Measurements from ENCODE around the gene TWIST2. TPM values are rescaled to one million over a fixed set of nuclear protein-coding genes. Genes with fewer than 3 reads are reported as not detected.
A peak's percentile ranks its signal among the peaks of the same experiment; 100 is the strongest.

The TWIST2 gene
- total RNA-seq, 4 donors from 2014 or later: 90.8 to 141 (median 116) TPM

DNA sequence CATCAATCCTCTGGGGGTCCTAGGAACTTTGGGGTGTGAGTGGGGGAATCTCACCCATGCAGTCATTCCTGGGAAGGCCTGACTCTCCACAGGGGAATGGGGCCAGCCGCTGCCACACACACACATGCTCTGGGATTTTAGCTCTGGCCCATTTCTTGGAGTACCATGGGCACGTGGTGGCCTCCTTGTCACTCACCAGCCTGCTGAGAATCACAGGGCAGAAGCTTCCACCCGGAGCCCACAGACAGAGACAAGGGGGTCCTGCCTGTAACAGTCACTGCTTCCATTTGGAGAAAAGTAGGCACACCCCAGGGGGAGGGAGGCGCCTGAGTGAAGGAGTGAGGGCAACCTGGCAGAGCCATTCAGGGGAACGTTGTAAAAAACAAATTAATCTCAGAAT is 48.8 kb downstream of the TWIST2 start:
- DNase-seq (ENCODE audit: low spot score) (no peak), ATAC-seq (ENCODE audit: low FRiP score) (no peak)
- TF ChIP-seq, protein P1, sequence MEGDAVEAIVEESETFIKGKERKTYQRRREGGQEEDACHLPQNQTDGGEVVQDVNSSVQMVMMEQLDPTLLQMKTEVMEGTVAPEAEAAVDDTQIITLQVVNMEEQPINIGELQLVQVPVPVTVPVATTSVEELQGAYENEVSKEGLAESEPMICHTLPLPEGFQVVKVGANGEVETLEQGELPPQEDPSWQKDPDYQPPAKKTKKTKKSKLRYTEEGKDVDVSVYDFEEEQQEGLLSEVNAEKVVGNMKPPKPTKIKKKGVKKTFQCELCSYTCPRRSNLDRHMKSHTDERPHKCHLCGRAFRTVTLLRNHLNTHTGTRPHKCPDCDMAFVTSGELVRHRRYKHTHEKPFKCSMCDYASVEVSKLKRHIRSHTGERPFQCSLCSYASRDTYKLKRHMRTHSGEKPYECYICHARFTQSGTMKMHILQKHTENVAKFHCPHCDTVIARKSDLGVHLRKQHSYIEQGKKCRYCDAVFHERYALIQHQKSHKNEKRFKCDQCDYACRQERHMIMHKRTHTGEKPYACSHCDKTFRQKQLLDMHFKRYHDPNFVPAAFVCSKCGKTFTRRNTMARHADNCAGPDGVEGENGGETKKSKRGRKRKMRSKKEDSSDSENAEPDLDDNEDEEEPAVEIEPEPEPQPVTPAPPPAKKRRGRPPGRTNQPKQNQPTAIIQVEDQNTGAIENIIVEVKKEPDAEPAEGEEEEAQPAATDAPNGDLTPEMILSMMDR (IDR thresholded peaks at IDR 0.05): no peak

DNA sequence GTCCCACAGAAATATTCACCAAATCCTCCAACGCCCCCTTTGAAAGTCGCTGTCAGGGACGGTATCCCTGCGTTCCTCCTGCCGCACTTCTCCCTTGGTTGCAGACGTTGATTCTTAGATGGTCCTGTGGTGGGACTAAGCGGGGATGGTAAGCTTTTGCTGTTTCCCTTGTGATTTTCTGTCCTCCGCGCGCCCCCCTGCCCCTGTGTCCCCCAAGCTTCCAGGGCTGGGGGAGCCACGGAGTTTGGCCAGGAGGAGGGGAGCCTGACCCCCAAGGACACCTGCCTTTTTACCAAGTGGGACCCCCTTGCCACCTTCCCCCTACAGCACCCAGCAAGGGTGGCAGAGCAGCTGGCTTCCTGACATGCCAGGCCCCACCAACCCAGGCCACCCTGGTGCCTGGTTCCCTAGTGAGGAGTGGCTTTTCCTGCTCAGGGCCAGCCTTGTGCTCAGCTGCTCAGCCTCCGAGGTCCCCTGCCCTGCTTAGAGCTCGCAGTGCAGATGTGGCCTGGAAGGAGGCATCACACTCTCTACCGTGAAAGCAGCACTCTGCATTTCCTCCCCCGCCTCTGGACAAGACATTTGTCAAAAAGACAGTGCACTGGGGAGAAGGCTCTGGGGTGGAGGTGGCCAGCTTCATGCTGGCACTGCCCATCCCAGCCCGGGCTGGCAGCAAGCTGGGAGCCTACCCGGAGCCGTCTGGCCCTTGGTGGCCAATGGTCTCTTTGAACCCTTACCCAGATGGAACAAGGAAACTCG is 49.4 kb downstream of the TWIST2 start:
- TF ChIP-seq, protein P1 (IDR thresholded peaks at IDR 0.05): no peak
- no peak for ATAC-seq (ENCODE audit: low FRiP score)

DNA sequence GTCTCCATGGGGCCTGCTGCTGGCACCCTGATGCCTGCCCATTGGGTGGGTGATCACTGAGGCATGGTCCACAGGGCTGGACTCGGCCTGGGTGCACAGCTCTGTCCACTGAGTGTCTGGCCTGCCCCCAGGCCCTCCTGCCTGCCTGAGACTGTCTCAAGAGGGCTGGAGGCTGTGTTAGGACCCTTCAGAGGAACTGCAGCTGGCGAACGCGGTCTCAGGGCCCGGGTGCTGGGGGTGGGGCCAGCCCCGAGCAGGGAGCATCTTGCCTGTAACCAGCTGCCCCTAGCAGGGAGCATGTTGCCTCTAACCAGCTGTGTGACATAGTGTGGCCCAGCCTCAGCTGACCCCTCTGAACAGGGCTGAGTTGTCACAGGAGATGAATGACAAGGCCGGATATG is 50.0 kb downstream of the TWIST2 start:
- ATAC-seq (ENCODE audit: low FRiP score) (peak; percentile 10), DNase-seq (ENCODE audit: low spot score) (no peak)
- TF ChIP-seq, protein P1 (IDR thresholded peaks at IDR 0.05): no peak

More for the DNA sequence above, 49.4 kb downstream of the TWIST2 start:
- DNase-seq (ENCODE audit: low spot score): no peak

DNA sequence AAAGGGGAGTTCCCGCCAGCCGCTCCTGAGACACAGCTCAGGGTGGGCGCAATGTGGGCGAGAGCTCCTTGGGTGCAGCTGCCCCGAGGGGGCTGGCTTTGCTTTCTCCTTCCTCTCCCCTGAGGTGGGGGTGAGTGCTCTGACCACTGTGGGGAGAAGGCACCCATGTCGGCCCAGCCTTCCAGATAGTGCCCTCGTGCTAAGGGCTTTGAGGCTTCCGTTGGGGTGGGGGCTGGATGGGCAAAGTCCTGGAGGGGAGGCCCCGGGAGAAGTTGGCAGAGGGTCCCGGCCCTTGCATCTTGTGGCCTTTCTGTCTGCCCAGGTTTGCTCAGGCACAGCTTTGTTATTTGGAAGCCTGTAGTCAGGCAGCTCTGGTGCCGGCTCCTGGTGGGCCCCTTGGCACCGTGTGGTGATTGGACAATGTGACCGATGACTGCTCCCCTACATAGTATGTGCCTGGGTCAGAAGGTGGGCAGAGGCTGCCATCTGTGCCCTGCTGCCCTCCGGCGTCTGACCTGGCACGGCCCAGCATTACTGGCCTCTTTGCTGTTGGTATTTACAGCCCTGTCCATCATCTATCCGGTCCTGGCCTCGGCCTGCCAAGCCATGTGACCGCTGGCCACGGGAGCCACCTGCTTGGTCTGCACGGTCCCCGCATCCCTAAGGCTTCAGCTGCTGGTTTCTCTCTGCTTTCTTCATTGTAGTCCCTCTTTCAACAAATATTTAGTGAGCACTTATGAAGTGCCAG is 50.8 kb downstream of the TWIST2 start:
- TF ChIP-seq, protein P1 (IDR thresholded peaks at IDR 0.05): no peak
- ATAC-seq (ENCODE audit: low FRiP score): no peak
- no peak for DNase-seq (ENCODE audit: low spot score)

DNA sequence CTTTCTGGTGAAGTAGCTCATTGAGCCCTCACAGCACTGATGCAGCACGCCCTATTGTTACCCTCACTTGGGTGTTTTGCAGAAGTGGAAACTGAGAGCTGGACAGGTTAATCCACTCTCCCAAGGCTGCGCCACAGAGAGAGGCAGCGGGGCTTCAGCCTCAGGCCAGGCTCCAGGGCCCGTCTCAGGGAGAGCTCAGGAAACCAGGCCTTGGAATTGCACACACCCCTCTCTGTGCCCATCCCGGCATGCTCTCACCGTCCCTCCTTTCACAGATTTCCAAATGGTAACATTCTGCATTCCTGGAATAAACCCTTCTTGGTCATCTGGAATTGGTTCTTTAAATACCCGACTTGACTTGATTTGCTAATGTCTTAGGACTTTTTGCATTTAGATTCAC is 51.5 kb downstream of the TWIST2 start:
- TF ChIP-seq, protein P1 (IDR thresholded peaks at IDR 0.05): no peak
- ATAC-seq (ENCODE audit: low FRiP score): no peak
- DNase-seq (ENCODE audit: low spot score): no peak

DNA sequence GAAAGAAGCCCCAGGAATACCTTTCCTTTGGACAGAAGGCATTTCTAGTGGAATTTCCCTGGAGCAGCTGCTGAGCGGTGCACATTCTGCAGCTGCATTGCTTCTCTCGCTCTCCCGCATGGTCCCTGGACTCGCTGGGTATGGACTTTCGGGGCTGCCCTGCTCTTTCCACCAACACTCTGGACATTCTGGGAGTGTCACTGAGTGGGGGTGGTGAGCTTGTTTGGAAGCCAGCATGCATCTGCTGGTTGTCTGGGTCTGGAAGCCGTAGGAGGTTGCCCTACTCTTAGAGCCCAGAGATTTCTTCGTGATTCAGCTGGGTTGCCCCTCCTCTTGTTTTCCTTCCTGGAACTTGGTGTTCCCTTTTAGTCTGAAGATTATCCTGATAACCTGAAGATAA is 52.6 kb downstream of the TWIST2 start:
- no peak for ATAC-seq (ENCODE audit: low FRiP score)
- TF ChIP-seq, protein P1 (IDR thresholded peaks at IDR 0.05): no peak
- no peak for DNase-seq (ENCODE audit: low spot score)

Data from omental fat pad (tissue), 4 donors.